Activated naive CD8-positive, alpha-beta T cell treated with anti-CD3 and anti-CD28 coated beads for 36 hours (primary cell): Measurements from ENCODE around the gene TYW1. TPM values are rescaled to one million over a fixed set of nuclear protein-coding genes. Genes with fewer than 3 reads are reported as not detected.
A peak's percentile ranks its signal among the peaks of the same experiment; 100 is the strongest.
"Not testable (repeated sequence)": the region's sequence is repeated elsewhere in the genome, so short reads cannot be mapped to it uniquely, and the experiment has no call there.

ENCODE experiments used
- DNase-seq: peaks from one replicate; pipeline ENCODE4 v3.0.0; 2021
- H3K27ac Mint-ChIP-seq: one replicate; pipeline ENCODE4 v1.8.0; 2022; ENCODE audit warnings: mild to moderate bottlenecking, moderate library complexity, mixed read lengths
- H3K27me3 Mint-ChIP-seq: one replicate; pipeline ENCODE4 v1.8.0; 2022; ENCODE audit warnings: mild to moderate bottlenecking, mixed read lengths
- H3K36me3 Mint-ChIP-seq: one replicate; pipeline ENCODE4 v1.8.0; 2021; ENCODE audit warnings: mild to moderate bottlenecking, mixed read lengths
- H3K4me1 Mint-ChIP-seq: one replicate; pipeline ENCODE4 v1.8.0; 2021; ENCODE audit warnings: mixed read lengths
- H3K4me3 Mint-ChIP-seq: one replicate; pipeline ENCODE4 v1.8.0; 2022; ENCODE audit warnings: mild to moderate bottlenecking, moderate library complexity, mixed read lengths
- H3K9me3 Mint-ChIP-seq: one replicate; pipeline ENCODE4 v1.8.0; 2022; ENCODE audit warnings: mixed read lengths
- total RNA-seq, 2 experiments: library from RNA; stranded (reverse); gene quantifications; one replicate each; pipeline ENCODE4 v1.2.3, GENCODE V29; 2021

The TYW1 gene
- total RNA-seq, 2 experiments from 2014 or later, result 16.7 to 17.8 TPM

GRCh38 chr7:67171151-67171550 lies 174.5 kb downstream of the TYW1 start:
- not testable (repeated sequence) for H3K4me3 Mint-ChIP-seq, H3K9me3 Mint-ChIP-seq, H3K27me3 Mint-ChIP-seq, DNase-seq, H3K36me3 Mint-ChIP-seq
- peaks cover 11% of the 10 kb centered on the region for H3K4me1 Mint-ChIP-seq
- peak overlapping the region; percentile 12 for H3K27ac Mint-ChIP-seq

GRCh38 chr7:67176730-67177129 lies 180.1 kb downstream of the TYW1 start:
- not testable (repeated sequence) for DNase-seq, H3K4me1 Mint-ChIP-seq, H3K9me3 Mint-ChIP-seq, H3K27ac Mint-ChIP-seq, H3K36me3 Mint-ChIP-seq, H3K27me3 Mint-ChIP-seq, H3K4me3 Mint-ChIP-seq

GRCh38 chr7:67178915-67179688 lies 182.5 kb downstream of the TYW1 start:
- not testable (repeated sequence) for H3K27me3 Mint-ChIP-seq, H3K4me1 Mint-ChIP-seq, H3K36me3 Mint-ChIP-seq, H3K9me3 Mint-ChIP-seq, H3K27ac Mint-ChIP-seq, H3K4me3 Mint-ChIP-seq, DNase-seq

GRCh38 chr7:67182956-67183750 lies 186.5 kb downstream of the TYW1 start:
- not testable (repeated sequence) for DNase-seq, H3K27me3 Mint-ChIP-seq, H3K27ac Mint-ChIP-seq, H3K4me3 Mint-ChIP-seq, H3K9me3 Mint-ChIP-seq, H3K36me3 Mint-ChIP-seq
- peaks cover 11% of the 10 kb centered on the region for H3K4me1 Mint-ChIP-seq

- not testable (repeated sequence) for H3K36me3 Mint-ChIP-seq, H3K9me3 Mint-ChIP-seq, H3K4me3 Mint-ChIP-seq, H3K27me3 Mint-ChIP-seq, H3K27ac Mint-ChIP-seq, DNase-seq
- peaks cover 11% of the 10 kb centered on the region for H3K4me1 Mint-ChIP-seq
These were observed 188.5 kb downstream of the TYW1 start for GRCh38 chr7:67184912-67185659.

GRCh38 chr7:67185660-67186129 lies 189.1 kb downstream of the TYW1 start:
- H3K27ac Mint-ChIP-seq, H3K36me3 Mint-ChIP-seq: not testable (repeated sequence)

GRCh38 chr7:67189160-67189559 lies 192.5 kb downstream of the TYW1 start:
- H3K4me3 Mint-ChIP-seq, DNase-seq, H3K27me3 Mint-ChIP-seq, H3K9me3 Mint-ChIP-seq: not testable (repeated sequence)
- H3K27ac Mint-ChIP-seq, result peak overlapping the region; percentile 13
- peaks cover 19% of the 10 kb centered on the region for H3K36me3 Mint-ChIP-seq
- H3K4me1 Mint-ChIP-seq, result peaks cover 25% of the 10 kb centered on the region

More at GRCh38 chr7:67185660-67186129, 189.1 kb downstream of the TYW1 start:
- not testable (repeated sequence) for DNase-seq, H3K9me3 Mint-ChIP-seq, H3K27me3 Mint-ChIP-seq, H3K4me3 Mint-ChIP-seq
- H3K4me1 Mint-ChIP-seq, result peaks cover 15% of the 10 kb centered on the region

GRCh38 chr7:67189801-67190465 lies 193.3 kb downstream of the TYW1 start:
- H3K36me3 Mint-ChIP-seq, result peaks cover 21% of the 10 kb centered on the region
- peaks cover 23% of the 10 kb centered on the region for H3K4me1 Mint-ChIP-seq
- not testable (repeated sequence) for H3K27me3 Mint-ChIP-seq, H3K27ac Mint-ChIP-seq, DNase-seq, H3K4me3 Mint-ChIP-seq, H3K9me3 Mint-ChIP-seq

- H3K27me3 Mint-ChIP-seq, H3K4me3 Mint-ChIP-seq, DNase-seq, H3K27ac Mint-ChIP-seq, H3K9me3 Mint-ChIP-seq: not testable (repeated sequence)
- Mint-ChIP-seq H3K36me3 (peaks cover 31% of the 10 kb centered on the region), H3K4me1 (peaks cover 16% of the 10 kb centered on the region)
These were observed 194.5 kb downstream of the TYW1 start for GRCh38 chr7:67191002-67191720.

- H3K36me3 Mint-ChIP-seq, result peaks cover 38% of the 10 kb centered on the region
These were observed 195.6 kb downstream of the TYW1 start for GRCh38 chr7:67192123-67192702.

GRCh38 chr7:67192889-67193613 lies 196.4 kb downstream of the TYW1 start:
- H3K4me3 Mint-ChIP-seq, result not testable (repeated sequence)
- peak overlapping the region; percentile 65 for H3K27ac Mint-ChIP-seq

More at GRCh38 chr7:67192123-67192702, 195.6 kb downstream of the TYW1 start:
- DNase-seq, H3K27ac Mint-ChIP-seq, H3K4me3 Mint-ChIP-seq, H3K27me3 Mint-ChIP-seq, H3K9me3 Mint-ChIP-seq: not testable (repeated sequence)
- peaks cover 14% of the 10 kb centered on the region for H3K4me1 Mint-ChIP-seq

GRCh38 chr7:67196176-67196575 lies 199.5 kb downstream of the TYW1 start:
- H3K27me3 Mint-ChIP-seq, DNase-seq, H3K27ac Mint-ChIP-seq, H3K4me1 Mint-ChIP-seq, H3K9me3 Mint-ChIP-seq, H3K4me3 Mint-ChIP-seq: not testable (repeated sequence)
- peaks cover 45% of the 10 kb centered on the region for H3K36me3 Mint-ChIP-seq

More at GRCh38 chr7:67192889-67193613, 196.4 kb downstream of the TYW1 start:
- not testable (repeated sequence) for DNase-seq, H3K9me3 Mint-ChIP-seq, H3K27me3 Mint-ChIP-seq
- H3K4me1 Mint-ChIP-seq, result peaks cover 14% of the 10 kb centered on the region
- H3K36me3 Mint-ChIP-seq, result peaks cover 40% of the 10 kb centered on the region

- not testable (repeated sequence) for H3K4me3 Mint-ChIP-seq, H3K27ac Mint-ChIP-seq, H3K4me1 Mint-ChIP-seq, H3K27me3 Mint-ChIP-seq, DNase-seq, H3K9me3 Mint-ChIP-seq
- peaks cover 36% of the 10 kb centered on the region for H3K36me3 Mint-ChIP-seq
These were observed 202.4 kb downstream of the TYW1 start for GRCh38 chr7:67198865-67199526.
